ENCODE results near the gene KPNA1. TPM values are rescaled to one million over a fixed set of nuclear protein-coding genes. Genes with fewer than 3 reads are reported as not detected.

Gene KPNA1
- total and polyA plus RNA-seq, 4 donors, result 20.7 to 42.0 (median 23.5) TPM

DNA sequence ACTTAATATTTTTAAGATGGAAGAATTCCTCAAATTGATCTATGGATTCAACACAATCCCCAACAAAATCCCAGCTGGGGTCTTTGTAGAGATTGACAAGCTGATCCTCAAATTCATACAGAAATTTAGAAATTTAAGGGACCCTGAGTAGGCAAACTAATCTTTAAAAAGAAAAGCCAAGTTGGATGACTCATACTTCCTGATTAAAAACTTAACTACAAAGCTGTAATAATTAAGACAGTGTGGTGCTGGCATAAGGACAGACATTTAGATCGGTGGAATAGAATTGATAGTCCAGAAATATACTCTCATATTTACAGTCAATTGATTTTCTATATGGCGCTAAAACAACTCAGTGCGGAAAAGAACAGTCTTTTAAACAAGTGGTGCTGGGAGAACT is 119.2 kb downstream of the KPNA1 start:
- Histone ChIP-seq H3K4me3 (ENCODE audit: low read depth in 1 of 3, low read length in 3 of 3) (no peak overlapping the region), H3K27me3 (ENCODE audit: control insufficient read depth in 4 of 4, insufficient read depth in 4 of 4, low read length in 3 of 4) (no peaks in the 10 kb centered on the region), H3K4me1 (ENCODE audit: control insufficient read depth in 4 of 4, insufficient read depth in 4 of 4, low read length in 3 of 4) (peaks cover 3 to 32% (median 30%) of the 10 kb centered on the region in 4 donors), H3K9me3 (ENCODE audit: control insufficient read depth in 4 of 4, low read length in 3 of 4) (no peaks in the 10 kb centered on the region), H3K27ac (ENCODE audit: low read depth in 1 of 2, low read length in 2 of 2) (no peak overlapping the region), H3K36me3 (ENCODE audit: control insufficient read depth in 4 of 4, insufficient read depth in 3 of 4, low read depth in 1 of 4, low read length in 3 of 4) (no peaks in the 10 kb centered on the region), H3K9ac (ENCODE audit: low read depth in 1 of 2, low read length in 2 of 2) (no peak overlapping the region)
- DNase-seq (ENCODE audit: low spot score), result no peak
- TF ChIP-seq FOXA1 (IDR thresholded peaks at IDR 0.05), result no peak
- TF ChIP-seq, protein P1, sequence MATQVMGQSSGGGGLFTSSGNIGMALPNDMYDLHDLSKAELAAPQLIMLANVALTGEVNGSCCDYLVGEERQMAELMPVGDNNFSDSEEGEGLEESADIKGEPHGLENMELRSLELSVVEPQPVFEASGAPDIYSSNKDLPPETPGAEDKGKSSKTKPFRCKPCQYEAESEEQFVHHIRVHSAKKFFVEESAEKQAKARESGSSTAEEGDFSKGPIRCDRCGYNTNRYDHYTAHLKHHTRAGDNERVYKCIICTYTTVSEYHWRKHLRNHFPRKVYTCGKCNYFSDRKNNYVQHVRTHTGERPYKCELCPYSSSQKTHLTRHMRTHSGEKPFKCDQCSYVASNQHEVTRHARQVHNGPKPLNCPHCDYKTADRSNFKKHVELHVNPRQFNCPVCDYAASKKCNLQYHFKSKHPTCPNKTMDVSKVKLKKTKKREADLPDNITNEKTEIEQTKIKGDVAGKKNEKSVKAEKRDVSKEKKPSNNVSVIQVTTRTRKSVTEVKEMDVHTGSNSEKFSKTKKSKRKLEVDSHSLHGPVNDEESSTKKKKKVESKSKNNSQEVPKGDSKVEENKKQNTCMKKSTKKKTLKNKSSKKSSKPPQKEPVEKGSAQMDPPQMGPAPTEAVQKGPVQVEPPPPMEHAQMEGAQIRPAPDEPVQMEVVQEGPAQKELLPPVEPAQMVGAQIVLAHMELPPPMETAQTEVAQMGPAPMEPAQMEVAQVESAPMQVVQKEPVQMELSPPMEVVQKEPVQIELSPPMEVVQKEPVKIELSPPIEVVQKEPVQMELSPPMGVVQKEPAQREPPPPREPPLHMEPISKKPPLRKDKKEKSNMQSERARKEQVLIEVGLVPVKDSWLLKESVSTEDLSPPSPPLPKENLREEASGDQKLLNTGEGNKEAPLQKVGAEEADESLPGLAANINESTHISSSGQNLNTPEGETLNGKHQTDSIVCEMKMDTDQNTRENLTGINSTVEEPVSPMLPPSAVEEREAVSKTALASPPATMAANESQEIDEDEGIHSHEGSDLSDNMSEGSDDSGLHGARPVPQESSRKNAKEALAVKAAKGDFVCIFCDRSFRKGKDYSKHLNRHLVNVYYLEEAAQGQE (IDR thresholded peaks at IDR 0.05), result no peak
- no peak for TF ChIP-seq FOXA2 (IDR thresholded peaks at IDR 0.05)
- no peak for TF ChIP-seq GABPA (IDR thresholded peaks at IDR 0.05 in 1 of 2, conservative IDR thresholded peaks at IDR 0.05 in 1 of 2)
- TF ChIP-seq SP1 (IDR thresholded peaks at IDR 0.05), result no peak
- TF ChIP-seq YY1 (IDR thresholded peaks at IDR 0.05), result no peak
- TF ChIP-seq JUND (IDR thresholded peaks at IDR 0.05), result no peak
- no peak for TF ChIP-seq HNF4A (conservative IDR thresholded peaks at IDR 0.05)
- TF ChIP-seq, protein P2, sequence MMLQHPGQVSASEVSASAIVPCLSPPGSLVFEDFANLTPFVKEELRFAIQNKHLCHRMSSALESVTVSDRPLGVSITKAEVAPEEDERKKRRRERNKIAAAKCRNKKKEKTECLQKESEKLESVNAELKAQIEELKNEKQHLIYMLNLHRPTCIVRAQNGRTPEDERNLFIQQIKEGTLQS (IDR thresholded peaks at IDR 0.05), result no peak
- no peak for TF ChIP-seq EGR1 (IDR thresholded peaks at IDR 0.05; ENCODE audit: low read depth in 2 of 2)
- TF ChIP-seq NR2F2 (IDR thresholded peaks at IDR 0.05), result no peak
- TF ChIP-seq HNF4G (IDR thresholded peaks at IDR 0.05), result no peak
- TF ChIP-seq TAF1 (conservative IDR thresholded peaks at IDR 0.05), result no peak
- TF ChIP-seq, protein P3, sequence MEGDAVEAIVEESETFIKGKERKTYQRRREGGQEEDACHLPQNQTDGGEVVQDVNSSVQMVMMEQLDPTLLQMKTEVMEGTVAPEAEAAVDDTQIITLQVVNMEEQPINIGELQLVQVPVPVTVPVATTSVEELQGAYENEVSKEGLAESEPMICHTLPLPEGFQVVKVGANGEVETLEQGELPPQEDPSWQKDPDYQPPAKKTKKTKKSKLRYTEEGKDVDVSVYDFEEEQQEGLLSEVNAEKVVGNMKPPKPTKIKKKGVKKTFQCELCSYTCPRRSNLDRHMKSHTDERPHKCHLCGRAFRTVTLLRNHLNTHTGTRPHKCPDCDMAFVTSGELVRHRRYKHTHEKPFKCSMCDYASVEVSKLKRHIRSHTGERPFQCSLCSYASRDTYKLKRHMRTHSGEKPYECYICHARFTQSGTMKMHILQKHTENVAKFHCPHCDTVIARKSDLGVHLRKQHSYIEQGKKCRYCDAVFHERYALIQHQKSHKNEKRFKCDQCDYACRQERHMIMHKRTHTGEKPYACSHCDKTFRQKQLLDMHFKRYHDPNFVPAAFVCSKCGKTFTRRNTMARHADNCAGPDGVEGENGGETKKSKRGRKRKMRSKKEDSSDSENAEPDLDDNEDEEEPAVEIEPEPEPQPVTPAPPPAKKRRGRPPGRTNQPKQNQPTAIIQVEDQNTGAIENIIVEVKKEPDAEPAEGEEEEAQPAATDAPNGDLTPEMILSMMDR (IDR thresholded peaks at IDR 0.05; ENCODE audit: low read depth, low read length, missing input control), result no peak
- TF ChIP-seq, protein P4, sequence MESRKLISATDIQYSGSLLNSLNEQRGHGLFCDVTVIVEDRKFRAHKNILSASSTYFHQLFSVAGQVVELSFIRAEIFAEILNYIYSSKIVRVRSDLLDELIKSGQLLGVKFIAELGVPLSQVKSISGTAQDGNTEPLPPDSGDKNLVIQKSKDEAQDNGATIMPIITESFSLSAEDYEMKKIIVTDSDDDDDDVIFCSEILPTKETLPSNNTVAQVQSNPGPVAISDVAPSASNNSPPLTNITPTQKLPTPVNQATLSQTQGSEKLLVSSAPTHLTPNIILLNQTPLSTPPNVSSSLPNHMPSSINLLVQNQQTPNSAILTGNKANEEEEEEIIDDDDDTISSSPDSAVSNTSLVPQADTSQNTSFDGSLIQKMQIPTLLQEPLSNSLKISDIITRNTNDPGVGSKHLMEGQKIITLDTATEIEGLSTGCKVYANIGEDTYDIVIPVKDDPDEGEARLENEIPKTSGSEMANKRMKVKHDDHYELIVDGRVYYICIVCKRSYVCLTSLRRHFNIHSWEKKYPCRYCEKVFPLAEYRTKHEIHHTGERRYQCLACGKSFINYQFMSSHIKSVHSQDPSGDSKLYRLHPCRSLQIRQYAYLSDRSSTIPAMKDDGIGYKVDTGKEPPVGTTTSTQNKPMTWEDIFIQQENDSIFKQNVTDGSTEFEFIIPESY (IDR thresholded peaks at IDR 0.05), result no peak
- TF ChIP-seq RXRA (IDR thresholded peaks at IDR 0.05), result no peak
- TF ChIP-seq, protein P5, sequence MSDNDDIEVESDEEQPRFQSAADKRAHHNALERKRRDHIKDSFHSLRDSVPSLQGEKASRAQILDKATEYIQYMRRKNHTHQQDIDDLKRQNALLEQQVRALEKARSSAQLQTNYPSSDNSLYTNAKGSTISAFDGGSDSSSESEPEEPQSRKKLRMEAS (IDR thresholded peaks at IDR 0.05), result no peak
- TF ChIP-seq RAD21 (IDR thresholded peaks at IDR 0.05), result no peak
- 64% methylated on average over 3 of the region's 3 CpGs for WGBS
